HepG2 (cell line): ENCODE data around the gene GSDMA. TPM values are rescaled to one million over a fixed set of nuclear protein-coding genes. Genes with fewer than 3 reads are reported as not detected.

Source experiments
- ATAC-seq: fragments of 200-7000 bp; cut with Tn5 transposase; 3 replicates; pipeline ENCODE4 v1.9.1; 2020; ENCODE audit warnings: mild to moderate bottlenecking, moderate library complexity
- BruUV-seq: library from RNA; stranded (reverse); fragments of 400-500 nt; replicated peaks from 2 replicates; lab custom pipeline; 2021; lab: Mats Ljungman, UMichigan
- CTCF ChIA-PET: fragments of 300-600 bp; formaldehyde crosslinking; extraction: SDS; loops from one replicate; lab custom pipeline; 2021; ENCODE audit warnings: low total read pairs, inconsistent platforms, low intra/inter-chr PET ratio; lab: Yijun Ruan, JAX
- POLR2A ChIA-PET: fragments of 350-600 bp; sonication (Branson Sonifier 250); formaldehyde crosslinking; loops from one replicate; lab custom pipeline; 2020; ENCODE audit warnings: antibody characterized with exemption, inconsistent platforms; lab: Yijun Ruan, JAX
- DNase-seq: peaks from one replicate; pipeline ENCODE4 v3.0.0-alpha.2; 2015; ENCODE audit warnings: low spot score
- FAIRE-seq: peaks from 3 replicates; lab custom pipeline; 2011; peaks lifted over from hg19 to GRCh38; lab: Jason Lieb, UNC
- H2AFZ ChIP-seq: one replicate; pipeline ENCODE4 v1.6.1; 2011; ENCODE audit warnings: low read length, inconsistent platforms
- H3K27ac ChIP-seq: fragments of 300-600 bp; 3 replicates; pipeline ENCODE4 v1.8.0; 2011; ENCODE audit warnings: mixed run types, mild to moderate bottlenecking, mixed read lengths, low read length, inconsistent platforms; ENCODE audit not compliant: insufficient read depth; ENCODE audit errors: extremely low read length
- H3K27me3 ChIP-seq, 2 experiments: fragments of 200-600 bp in 1 of 2; 2 replicates in 1 of 2; 3 replicates in 1 of 2; pipeline versions ENCODE4 v1.6.0 to v1.8.0; 2011; ENCODE audit warnings: low read length in 2 of 2, mild to moderate bottlenecking in 2 of 2, moderate library complexity in 2 of 2, inconsistent platforms in 1 of 2; ENCODE audit not compliant: insufficient read depth in 2 of 2, control insufficient read depth in 1 of 2
- H3K36me3 ChIP-seq, 2 experiments: fragments of 200-600 bp in 1 of 2; replicated peaks in 1 of 2; 2 replicates in 1 of 2; 3 replicates in 1 of 2; pipeline versions ENCODE4 v1.5.1 to v1.8.0; 2011; ENCODE audit warnings: low read length in 2 of 2, inconsistent platforms in 1 of 2; ENCODE audit not compliant: insufficient read depth in 2 of 2, control insufficient read depth in 1 of 2
- H3K4me1 ChIP-seq: 2 replicates; pipeline ENCODE4 v1.5.1; 2012; ENCODE audit warnings: low read length, inconsistent platforms; ENCODE audit not compliant: insufficient read depth
- H3K4me2 ChIP-seq: 2 replicates; pipeline ENCODE4 v1.6.0; 2011; ENCODE audit warnings: low read depth, low read length, inconsistent platforms
- H3K4me3 ChIP-seq, 3 experiments: fragments of 200-600 bp in 1 of 3; sonication (generic), shearing (Covaris generic) in 1 of 3; replicated peaks in 1 of 3; 2 replicates each; pipeline ENCODE4 v1.5.1; 2011 to 2016; ENCODE audit warnings: low read length in 3 of 3, inconsistent platforms in 2 of 3, low read depth in 2 of 3, mild to moderate bottlenecking in 2 of 3, control low read depth in 1 of 3, mixed read lengths in 1 of 3; ENCODE audit not compliant: insufficient read depth in 1 of 3
- H3K79me2 ChIP-seq: one replicate; pipeline ENCODE4 v1.6.1; 2011; ENCODE audit warnings: low read length, inconsistent platforms; ENCODE audit not compliant: insufficient read depth
- H3K9ac ChIP-seq: 2 replicates; pipeline ENCODE4 v1.6.0; 2011; ENCODE audit warnings: mild to moderate bottlenecking, low read depth, low read length, inconsistent platforms; ENCODE audit not compliant: insufficient read depth
- H3K9me3 ChIP-seq: 2 replicates; pipeline ENCODE4 v1.5.1; 2012; ENCODE audit warnings: mild to moderate bottlenecking, low read length
- H4K20me1 ChIP-seq: 2 replicates; pipeline ENCODE4 v1.6.0; 2011; ENCODE audit warnings: inconsistent platforms, mild to moderate bottlenecking, low read length, moderate library complexity; ENCODE audit not compliant: insufficient read depth
- AFF4 ChIP-seq: sonication (generic); formaldehyde crosslinking; IDR thresholded peaks from 2 replicates; pipeline ENCODE4 v1.4.0; 2020; ENCODE audit warnings: missing genetic modification reagents
- RFX1 ChIP-seq: fragments of 450-650 bp; IDR thresholded peaks from 2 replicates; pipeline ENCODE4 v1.6.1; 2017
- RNF219 ChIP-seq: sonication (generic); formaldehyde crosslinking; IDR thresholded peaks from 2 replicates; pipeline ENCODE4 v1.5.0; 2020; ENCODE audit warnings: mild to moderate bottlenecking, missing genetic modification reagents
- SKIL ChIP-seq: sonication (generic); formaldehyde crosslinking; IDR thresholded peaks from 2 replicates; pipeline ENCODE4 v1.8.0; 2022; ENCODE audit warnings: missing genetic modification reagents, mild to moderate bottlenecking, moderate library complexity, borderline replicate concordance
- SMAD1 ChIP-seq: sonication (generic); formaldehyde crosslinking; IDR thresholded peaks from 2 replicates; pipeline ENCODE4 v1.4.0; 2020; ENCODE audit warnings: missing genetic modification reagents, low read depth, mild to moderate bottlenecking, borderline replicate concordance
- TBX3 ChIP-seq: fragments of 450-650 bp; IDR thresholded peaks from 2 replicates; pipeline ENCODE4 v1.6.1; 2017; ENCODE audit warnings: antibody characterized with exemption, mild to moderate bottlenecking, inconsistent platforms, borderline replicate concordance
- ZBTB7B ChIP-seq: sonication (generic); formaldehyde crosslinking; IDR thresholded peaks from 2 replicates; pipeline ENCODE4 v1.4.0; 2020; ENCODE audit warnings: missing genetic modification reagents
- ZNF569 ChIP-seq: sonication (generic); formaldehyde crosslinking; IDR thresholded peaks from 2 replicates; pipeline ENCODE4 v1.5.0; 2020; ENCODE audit warnings: mild to moderate bottlenecking, missing genetic modification reagents, moderate library complexity, borderline replicate concordance
- ZNF782 ChIP-seq: sonication (generic); formaldehyde crosslinking; IDR thresholded peaks from 2 replicates; pipeline ENCODE4 v1.4.0; 2020; ENCODE audit warnings: missing genetic modification reagents, mild to moderate bottlenecking, borderline replicate concordance
- WGBS: methylation state at CpG from one replicate; pipeline ENCODE4 v1.1.6; 2017; ENCODE audit warnings: low lambda C conversion rate; 5-methylcytosine and 5-hydroxymethylcytosine counted together
- in situ Hi-C: cut with HindIII; loops from 2 replicates; pipeline ENCODE4 v1.10.0; 2017; ENCODE audit warnings: low pct_unique_long_range_greater_than_20kb; ENCODE audit not compliant: extremely low pct_ligation_motif_present
- intact Hi-C: fragments of 100-400 bp; cut with micrococcal nuclease; formaldehyde crosslinking; loops from one replicate; pipeline ENCODE4 v1.10.0; 2022; ENCODE audit not compliant: unreplicated experiment
- polyA plus RNA-seq, 8 experiments: library from polyadenylated mRNA; depleted of rRNA in 3 of 8; stranded (reverse) in 7 of 8; unstranded in 1 of 8; fragments of >200 nt; fragmentation: Illumina TruSeq in 4 of 8; extraction: Trizol in 4 of 8; gene quantifications; 2 replicates each; pipeline versions ENCODE4 v1.2.1 to v1.2.3, GENCODE V29; 2011 to 2016; ENCODE audit warnings: low read depth in 4 of 8, missing spikeins in 1 of 8, mixed read lengths in 1 of 8; ENCODE audit not compliant: insufficient read depth in 1 of 8
- total RNA-seq, 5 experiments: library from RNA; depleted of rRNA; stranded (reverse); fragments of >200 nt; fragmentation: Illumina TruSeq; extraction: Trizol; gene quantifications; 2 replicates each; pipeline ENCODE4 v1.2.3, GENCODE V29; 2016; ENCODE audit warnings: low read depth in 1 of 5

GSDMA gene
- total and polyA plus RNA-seq, 2 of the 13 experiments (the other 11 are each of a cell fraction or from before 2014, with no cell fraction given), result not detected

GRCh38 chr17:39999067-39999466, 36.3 kb downstream of the GSDMA start:
- ATAC-seq (no peak; the same call in 2 of the 3 replicates), FAIRE-seq (no peak), DNase-seq (no peak)
- BruUV-seq, result no TSS peak
- WGBS, result 95% methylated on average over 4 of the region's 4 CpGs
- intact Hi-C loops, result no loop called here
- no peak overlapping the region for H3K4me2 ChIP-seq
- in situ Hi-C loops, result no loop called here
- no peak overlapping the region for H3K4me3 ChIP-seq
- no peaks in the 10 kb centered on the region for H3K9me3 ChIP-seq
- H3K4me1 ChIP-seq, result peaks cover 7% of the 10 kb centered on the region
- H2AFZ ChIP-seq, result no peak overlapping the region
- peaks cover 26 to 34% of the 10 kb centered on the region in 2 experiments for H3K36me3 ChIP-seq
- no peak overlapping the region for H3K27ac ChIP-seq
- no peaks in the 10 kb centered on the region for H3K27me3 ChIP-seq
- H3K9ac ChIP-seq, result no peak overlapping the region
- ChIA-PET CTCF (no interaction called here), POLR2A (no interaction called here)
- TF ChIP-seq SMAD1 (CRISPR knock-in tag) (no peak), SKIL (CRISPR knock-in tag) (no peak), ZNF782 (CRISPR knock-in tag) (no peak), AFF4 (CRISPR knock-in tag) (no peak), TBX3 (no peak), ZBTB7B (CRISPR knock-in tag) (no peak), RFX1 (no peak), ZNF569 (CRISPR knock-in tag) (no peak), RNF219 (no peak)
- H4K20me1 ChIP-seq, result no peaks in the 10 kb centered on the region
- no peaks in the 10 kb centered on the region for H3K79me2 ChIP-seq
